ENCODE data around the gene ACSL1. TPM values are rescaled to one million over a fixed set of nuclear protein-coding genes. Genes with fewer than 3 reads are reported as not detected.

Gene ACSL1
- total RNA-seq: 100 to 1,000 TPM; 110 to 111 TPM

GRCh38 chr4:184825896-184826690, at the start of gene ACSL1:
ACSL1 (minus strand) TSS chr4:184825968; CDS start chr4:184803514, 22,454 bp downstream.
- H3K4me1 Mint-ChIP-seq (ENCODE audit: low read depth in 2 of 2): peaks cover 31 to 35% of the 10 kb centered on the region in 2 donors
- peak within 1 kb of the TSS; percentile 83 to 86 for H3K27ac Mint-ChIP-seq
- H3K27me3 Mint-ChIP-seq: peaks cover 7 to 9% of the 10 kb centered on the region in 2 donors
- peaks cover 7% of the 10 kb centered on the region for H3K36me3 Mint-ChIP-seq
- peak; percentile 85 for DNase-seq (ENCODE audit: low spot score)
- H3K9me3 Mint-ChIP-seq: no peaks in the 10 kb centered on the region
- ATAC-seq: peak; percentile 93 to 95
- peak within 1 kb of the TSS; percentile 96 for H3K4me3 Mint-ChIP-seq

GRCh38 chr4:184873054-184873453, 47.3 kb upstream of the ACSL1 start:
- no peak overlapping the region for H3K4me3 Mint-ChIP-seq
- no peaks in the 10 kb centered on the region for H3K9me3 Mint-ChIP-seq
- DNase-seq (ENCODE audit: low spot score): no peak
- peak overlapping the region in 1 of 2 donors; percentile 14 for H3K27ac Mint-ChIP-seq
- no peaks in the 10 kb centered on the region for H3K36me3 Mint-ChIP-seq
- peaks cover 0 to 2% of the 10 kb centered on the region in 2 donors for H3K4me1 Mint-ChIP-seq (ENCODE audit: low read depth in 2 of 2)
- no peak for ATAC-seq
- peaks cover 10 to 11% of the 10 kb centered on the region in 2 donors for H3K27me3 Mint-ChIP-seq

GRCh38 chr4:184870718-184871117, 45.0 kb upstream of the ACSL1 start:
- Mint-ChIP-seq H3K9me3 (no peaks in the 10 kb centered on the region), H3K36me3 (no peaks in the 10 kb centered on the region), H3K27me3 (peaks cover 16 to 18% of the 10 kb centered on the region in 2 donors), H3K4me3 (no peak overlapping the region), H3K4me1 (ENCODE audit: low read depth in 2 of 2) (peaks cover 5 to 6% of the 10 kb centered on the region in 2 donors), H3K27ac (peak overlapping the region in 1 of 2 donors; percentile 20)
- ATAC-seq (no peak), DNase-seq (ENCODE audit: low spot score) (no peak)

GRCh38 chr4:184868623-184869022, 42.9 kb upstream of the ACSL1 start:
- no peak for ATAC-seq

GRCh38 chr4:184863916-184864315, 38.1 kb upstream of the ACSL1 start:
- ATAC-seq: no peak
- Mint-ChIP-seq H3K9me3 (no peaks in the 10 kb centered on the region), H3K4me3 (peak overlapping the region; percentile 34), H3K36me3 (no peaks in the 10 kb centered on the region), H3K27ac (peak overlapping the region; percentile 60 to 61), H3K4me1 (ENCODE audit: low read depth in 2 of 2) (peaks cover 47% of the 10 kb centered on the region in 2 donors), H3K27me3 (peaks cover 20 to 23% of the 10 kb centered on the region in 2 donors)
- no peak for DNase-seq (ENCODE audit: low spot score)

More at GRCh38 chr4:184868623-184869022, 42.9 kb upstream of the ACSL1 start:
- DNase-seq (ENCODE audit: low spot score): no peak
- peaks cover 23 to 26% of the 10 kb centered on the region in 2 donors for H3K27me3 Mint-ChIP-seq
- H3K4me1 Mint-ChIP-seq (ENCODE audit: low read depth in 2 of 2): peaks cover 16% of the 10 kb centered on the region in 2 donors
- no peak overlapping the region for H3K27ac Mint-ChIP-seq
- H3K9me3 Mint-ChIP-seq: no peaks in the 10 kb centered on the region
- no peak overlapping the region for H3K4me3 Mint-ChIP-seq
- no peaks in the 10 kb centered on the region for H3K36me3 Mint-ChIP-seq

- H3K4me3 Mint-ChIP-seq: peak overlapping the region; percentile 59
- no peak for DNase-seq (ENCODE audit: low spot score)
Measured at GRCh38 chr4:184861047-184861446, 35.3 kb upstream of the ACSL1 start.

GRCh38 chr4:184860018-184860779, 34.4 kb upstream of the ACSL1 start:
- ATAC-seq (peak; percentile 56 to 69), DNase-seq (ENCODE audit: low spot score) (no peak)
- Mint-ChIP-seq H3K9me3 (no peaks in the 10 kb centered on the region), H3K4me1 (ENCODE audit: low read depth in 2 of 2) (peaks cover 51 to 56% of the 10 kb centered on the region in 2 donors), H3K27ac (peak overlapping the region; percentile 83 to 85), H3K36me3 (no peaks in the 10 kb centered on the region), H3K27me3 (peaks cover 15 to 16% of the 10 kb centered on the region in 2 donors), H3K4me3 (peak overlapping the region; percentile 59)

More at GRCh38 chr4:184861047-184861446, 35.3 kb upstream of the ACSL1 start:
- Mint-ChIP-seq H3K27me3 (peaks cover 15 to 16% of the 10 kb centered on the region in 2 donors), H3K27ac (peak overlapping the region; percentile 83 to 85), H3K9me3 (no peaks in the 10 kb centered on the region), H3K4me1 (ENCODE audit: low read depth in 2 of 2) (peaks cover 46 to 51% of the 10 kb centered on the region in 2 donors), H3K36me3 (no peaks in the 10 kb centered on the region)
- ATAC-seq: peak; percentile 61 to 76

- DNase-seq (ENCODE audit: low spot score) (no peak), ATAC-seq (no peak)
- no peaks in the 10 kb centered on the region for H3K36me3 Mint-ChIP-seq
- H3K9me3 Mint-ChIP-seq: no peaks in the 10 kb centered on the region
- H3K4me1 Mint-ChIP-seq (ENCODE audit: low read depth in 2 of 2): peaks cover 53 to 58% of the 10 kb centered on the region in 2 donors
- H3K27ac Mint-ChIP-seq: peak overlapping the region; percentile 4 to 63
- H3K4me3 Mint-ChIP-seq: no peak overlapping the region
- peaks cover 6 to 7% of the 10 kb centered on the region in 2 donors for H3K27me3 Mint-ChIP-seq
Measured at GRCh38 chr4:184857441-184858121, 31.8 kb upstream of the ACSL1 start.

- H3K4me1 Mint-ChIP-seq (ENCODE audit: low read depth in 2 of 2): peaks cover 45 to 55% of the 10 kb centered on the region in 2 donors
- ATAC-seq: no peak
- H3K4me3 Mint-ChIP-seq: no peak overlapping the region
- no peak for DNase-seq (ENCODE audit: low spot score)
- peaks cover 0 to 6% of the 10 kb centered on the region in 2 donors for H3K27me3 Mint-ChIP-seq
- H3K27ac Mint-ChIP-seq: no peak overlapping the region
- H3K36me3 Mint-ChIP-seq: no peaks in the 10 kb centered on the region
- no peaks in the 10 kb centered on the region for H3K9me3 Mint-ChIP-seq
Measured at GRCh38 chr4:184856277-184856609, 30.5 kb upstream of the ACSL1 start.

- Mint-ChIP-seq H3K9me3 (no peaks in the 10 kb centered on the region), H3K27ac (no peak overlapping the region), H3K4me3 (no peak overlapping the region), H3K36me3 (no peaks in the 10 kb centered on the region), H3K4me1 (ENCODE audit: low read depth in 2 of 2) (peaks cover 33 to 40% of the 10 kb centered on the region in 2 donors), H3K27me3 (peaks cover 1 to 6% of the 10 kb centered on the region in 2 donors)
- ATAC-seq (peak; percentile 32 to 73), DNase-seq (ENCODE audit: low spot score) (peak; percentile 81)
Measured at GRCh38 chr4:184854673-184855072, 28.9 kb upstream of the ACSL1 start.

GRCh38 chr4:184853436-184853835, 27.7 kb upstream of the ACSL1 start:
- DNase-seq (ENCODE audit: low spot score): no peak
- H3K27me3 Mint-ChIP-seq: peaks cover 3 to 7% of the 10 kb centered on the region in 2 donors

GRCh38 chr4:184851886-184852285, 26.1 kb upstream of the ACSL1 start:
- ATAC-seq (no peak), DNase-seq (ENCODE audit: low spot score) (no peak)
- Mint-ChIP-seq H3K27ac (no peak overlapping the region), H3K9me3 (no peaks in the 10 kb centered on the region), H3K4me3 (no peak overlapping the region), H3K27me3 (peaks cover 4 to 7% of the 10 kb centered on the region in 2 donors), H3K4me1 (ENCODE audit: low read depth in 2 of 2) (peaks cover 36 to 44% of the 10 kb centered on the region in 2 donors), H3K36me3 (peaks cover 4% of the 10 kb centered on the region)

More at GRCh38 chr4:184853436-184853835, 27.7 kb upstream of the ACSL1 start:
- Mint-ChIP-seq H3K36me3 (peaks cover 4% of the 10 kb centered on the region), H3K9me3 (no peaks in the 10 kb centered on the region), H3K4me3 (no peak overlapping the region), H3K27ac (no peak overlapping the region), H3K4me1 (ENCODE audit: low read depth in 2 of 2) (peaks cover 33 to 42% of the 10 kb centered on the region in 2 donors)
- no peak for ATAC-seq

- DNase-seq (ENCODE audit: low spot score): peak; percentile 71
- Mint-ChIP-seq H3K27me3 (peaks cover 4 to 7% of the 10 kb centered on the region in 2 donors), H3K36me3 (peaks cover 4% of the 10 kb centered on the region)
Measured at GRCh38 chr4:184851200-184851541, 25.4 kb upstream of the ACSL1 start.

More at GRCh38 chr4:184851200-184851541, 25.4 kb upstream of the ACSL1 start:
- H3K9me3 Mint-ChIP-seq: no peaks in the 10 kb centered on the region
- ATAC-seq: peak; percentile 84 to 87
- H3K27ac Mint-ChIP-seq: no peak overlapping the region
- no peak overlapping the region for H3K4me3 Mint-ChIP-seq
- H3K4me1 Mint-ChIP-seq (ENCODE audit: low read depth in 2 of 2): peaks cover 40 to 47% of the 10 kb centered on the region in 2 donors
